ACHN (cell line): Measurements from ENCODE around the gene CORO2B.
"Not testable (repeated sequence)": the region's sequence is repeated elsewhere in the genome, so short reads cannot be mapped to it uniquely, and the experiment has no call there.

Source experiments
- DNase-seq: peaks from one replicate; pipeline ENCODE4 v3.0.0-alpha.2; 2015
- in situ Hi-C: cut with HindIII; loops from 2 replicates; pipeline ENCODE4 v1.10.0; 2017; ENCODE audit warnings: low sequenced_read_pairs, low pct_ligation_motif_present, low pct_unique_long_range_greater_than_20kb

Gene CORO2B

GRCh38 chr15:68632101-68632500 lies 53.3 kb downstream of the CORO2B start:
- no peak for DNase-seq
- in situ Hi-C loops, result no loop called here

- in situ Hi-C loops, result no loop called here
- DNase-seq, result no peak
Observed at GRCh38 chr15:68633231-68634121, 54.7 kb downstream of the CORO2B start.

- in situ Hi-C loops, result no loop called here
- no peak for DNase-seq
Observed at GRCh38 chr15:68634122-68634482, 55.3 kb downstream of the CORO2B start.

GRCh38 chr15:68634531-68634930 lies 55.7 kb downstream of the CORO2B start:
- in situ Hi-C loops, result no loop called here
- no peak for DNase-seq

GRCh38 chr15:68635141-68635540 lies 56.3 kb downstream of the CORO2B start:
- DNase-seq, result no peak
- in situ Hi-C loops, result no loop called here

GRCh38 chr15:68636256-68636655 lies 57.5 kb downstream of the CORO2B start:
- in situ Hi-C loops, result no loop called here
- DNase-seq, result no peak

GRCh38 chr15:68637767-68638404 lies 59.1 kb downstream of the CORO2B start:
- DNase-seq, result no peak
- in situ Hi-C loops, result no loop called here

- in situ Hi-C loops, result no loop called here
- no peak for DNase-seq
Observed at GRCh38 chr15:68638953-68639515, 60.2 kb downstream of the CORO2B start.

GRCh38 chr15:68639926-68640600 lies 61.3 kb downstream of the CORO2B start:
- DNase-seq, result no peak
- in situ Hi-C loops, result no loop called here

- in situ Hi-C loops, result no loop called here
- no peak for DNase-seq
Observed at GRCh38 chr15:68640791-68641331, 62.1 kb downstream of the CORO2B start.

GRCh38 chr15:68641376-68641775 lies 62.6 kb downstream of the CORO2B start:
- in situ Hi-C loops, result no loop called here
- DNase-seq, result no peak

GRCh38 chr15:68642491-68642845 lies 63.7 kb downstream of the CORO2B start:
- in situ Hi-C loops, result no loop called here
- DNase-seq, result no peak

- in situ Hi-C loops, result no loop called here
- DNase-seq, result no peak
Observed at GRCh38 chr15:68643216-68643830, 64.5 kb downstream of the CORO2B start.

- in situ Hi-C loops, result no loop called here
- DNase-seq, result peak; percentile 23
Observed at GRCh38 chr15:68644083-68644904, 65.5 kb downstream of the CORO2B start.

GRCh38 chr15:68644996-68645395 lies 66.2 kb downstream of the CORO2B start:
- in situ Hi-C loops, result no loop called here
- no peak for DNase-seq

GRCh38 chr15:68646156-68646555 lies 67.4 kb downstream of the CORO2B start:
- DNase-seq, result no peak
- in situ Hi-C loops, result no loop called here

GRCh38 chr15:68646696-68647095 lies 67.9 kb downstream of the CORO2B start:
- in situ Hi-C loops, result no loop called here

GRCh38 chr15:68647361-68647760 lies 68.6 kb downstream of the CORO2B start:
- in situ Hi-C loops, DNase-seq: not testable (repeated sequence)

More at GRCh38 chr15:68646696-68647095, 67.9 kb downstream of the CORO2B start:
- no peak for DNase-seq
